ENCODE data around the gene SPATA12. TPM values are rescaled to one million over a fixed set of nuclear protein-coding genes. Genes with fewer than 3 reads are reported as not detected.

The SPATA12 gene
- total RNA-seq, 1 donor from 2014 or later = not detected

- no peaks in the 10 kb centered on the region for H3K36me3 ChIP-seq (ENCODE audit: control insufficient read depth in 3 of 3, insufficient read depth in 3 of 3, low read length in 3 of 3)
- peaks cover 0 to 11% (median 0%) of the 10 kb centered on the region in 3 donors for H3K4me1 ChIP-seq (ENCODE audit: control insufficient read depth in 3 of 3, insufficient read depth in 3 of 3, low read length in 3 of 3)
- H3K9ac ChIP-seq (ENCODE audit: low read depth in 1 of 3, low read length in 3 of 3) = no peak overlapping the region
- H3K27me3 ChIP-seq (ENCODE audit: control insufficient read depth in 3 of 3, insufficient read depth in 3 of 3, low read length in 3 of 3) = peaks cover 0 to 4% (median 0%) of the 10 kb centered on the region in 3 donors
- H3K27ac ChIP-seq (ENCODE audit: low read depth, low read length) = peak overlapping the region; percentile 40
- H3K9me3 ChIP-seq (ENCODE audit: control insufficient read depth in 3 of 3, low read length in 3 of 3) = no peaks in the 10 kb centered on the region
- H3K4me3 ChIP-seq (ENCODE audit: low read length in 3 of 3) = peak overlapping the region in 1 of 3 donors; percentile 27
These were observed 12.3 kb upstream of the SPATA12 start for GRCh38 chr3:57048052-57048671.

GRCh38 chr3:57048728-57049127 is 11.7 kb upstream of the SPATA12 start:
- no peaks in the 10 kb centered on the region for H3K36me3 ChIP-seq (ENCODE audit: control insufficient read depth in 3 of 3, insufficient read depth in 3 of 3, low read length in 3 of 3)
- no peaks in the 10 kb centered on the region for H3K9me3 ChIP-seq (ENCODE audit: control insufficient read depth in 3 of 3, low read length in 3 of 3)
- peaks cover 0 to 11% (median 0%) of the 10 kb centered on the region in 3 donors for H3K4me1 ChIP-seq (ENCODE audit: control insufficient read depth in 3 of 3, insufficient read depth in 3 of 3, low read length in 3 of 3)
- H3K27me3 ChIP-seq (ENCODE audit: control insufficient read depth in 3 of 3, insufficient read depth in 3 of 3, low read length in 3 of 3) = peaks cover 0 to 4% (median 0%) of the 10 kb centered on the region in 3 donors
- H3K9ac ChIP-seq (ENCODE audit: low read depth in 1 of 3, low read length in 3 of 3) = no peak overlapping the region
- no peak overlapping the region for H3K4me3 ChIP-seq (ENCODE audit: low read length in 3 of 3)
- peak overlapping the region; percentile 40 for H3K27ac ChIP-seq (ENCODE audit: low read depth, low read length)

DNA sequence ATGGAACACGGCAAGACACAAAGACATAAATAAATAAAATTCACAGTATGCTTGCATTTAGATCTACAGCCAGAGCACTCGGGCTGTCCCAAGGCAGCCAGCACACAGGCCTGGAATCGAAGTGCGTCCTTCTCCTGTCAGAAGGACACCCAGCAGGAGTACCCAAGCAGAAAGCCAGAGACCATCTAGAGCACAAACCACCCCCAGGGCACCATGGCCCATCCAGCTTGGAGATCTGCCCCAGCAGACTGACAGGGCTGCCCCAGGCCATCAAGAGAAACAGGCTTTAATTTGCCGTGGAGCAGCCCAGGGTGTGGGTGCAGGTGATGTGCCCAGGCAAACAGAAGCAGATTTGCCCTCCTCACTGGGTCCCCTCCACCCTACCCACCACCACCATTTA is 7.8 kb upstream of the SPATA12 start:
- Histone ChIP-seq H3K36me3 (ENCODE audit: control insufficient read depth in 3 of 3, insufficient read depth in 3 of 3, low read length in 3 of 3) (no peaks in the 10 kb centered on the region), H3K9ac (ENCODE audit: low read depth in 1 of 3, low read length in 3 of 3) (no peak overlapping the region), H3K27ac (ENCODE audit: low read depth, low read length) (no peak overlapping the region), H3K4me1 (ENCODE audit: control insufficient read depth in 3 of 3, insufficient read depth in 3 of 3, low read length in 3 of 3) (peaks cover 0 to 10% (median 0%) of the 10 kb centered on the region in 3 donors), H3K9me3 (ENCODE audit: control insufficient read depth in 3 of 3, low read length in 3 of 3) (no peaks in the 10 kb centered on the region), H3K27me3 (ENCODE audit: control insufficient read depth in 3 of 3, insufficient read depth in 3 of 3, low read length in 3 of 3) (peaks cover 0 to 4% (median 0%) of the 10 kb centered on the region in 3 donors), H3K4me3 (ENCODE audit: low read length in 3 of 3) (no peak overlapping the region)

GRCh38 chr3:57053122-57053521 is 7.3 kb upstream of the SPATA12 start:
- Histone ChIP-seq H3K9ac (ENCODE audit: low read depth in 1 of 3, low read length in 3 of 3) (no peak overlapping the region), H3K9me3 (ENCODE audit: control insufficient read depth in 3 of 3, low read length in 3 of 3) (no peaks in the 10 kb centered on the region), H3K27me3 (ENCODE audit: control insufficient read depth in 3 of 3, insufficient read depth in 3 of 3, low read length in 3 of 3) (peaks cover 0 to 4% (median 0%) of the 10 kb centered on the region in 3 donors), H3K36me3 (ENCODE audit: control insufficient read depth in 3 of 3, insufficient read depth in 3 of 3, low read length in 3 of 3) (no peaks in the 10 kb centered on the region), H3K4me3 (ENCODE audit: low read length in 3 of 3) (no peak overlapping the region), H3K27ac (ENCODE audit: low read depth, low read length) (no peak overlapping the region), H3K4me1 (ENCODE audit: control insufficient read depth in 3 of 3, insufficient read depth in 3 of 3, low read length in 3 of 3) (peaks cover 0 to 7% (median 0%) of the 10 kb centered on the region in 3 donors)

- Histone ChIP-seq H3K27ac (ENCODE audit: low read depth, low read length) (no peak overlapping the region), H3K9ac (ENCODE audit: low read depth in 1 of 3, low read length in 3 of 3) (no peak overlapping the region), H3K4me1 (ENCODE audit: control insufficient read depth in 3 of 3, insufficient read depth in 3 of 3, low read length in 3 of 3) (peaks cover 0 to 5% (median 4%) of the 10 kb centered on the region in 3 donors), H3K9me3 (ENCODE audit: control insufficient read depth in 3 of 3, low read length in 3 of 3) (no peaks in the 10 kb centered on the region), H3K4me3 (ENCODE audit: low read length in 3 of 3) (no peak overlapping the region), H3K36me3 (ENCODE audit: control insufficient read depth in 3 of 3, insufficient read depth in 3 of 3, low read length in 3 of 3) (no peaks in the 10 kb centered on the region), H3K27me3 (ENCODE audit: control insufficient read depth in 3 of 3, insufficient read depth in 3 of 3, low read length in 3 of 3) (no peaks in the 10 kb centered on the region)
These were observed 3.1 kb upstream of the SPATA12 start for GRCh38 chr3:57057351-57057750.

- no peak overlapping the region for H3K9ac ChIP-seq (ENCODE audit: low read depth in 1 of 3, low read length in 3 of 3)
- H3K36me3 ChIP-seq (ENCODE audit: control insufficient read depth in 3 of 3, insufficient read depth in 3 of 3, low read length in 3 of 3) = no peaks in the 10 kb centered on the region
- no peak overlapping the region for H3K27ac ChIP-seq (ENCODE audit: low read depth, low read length)
- H3K4me1 ChIP-seq (ENCODE audit: control insufficient read depth in 3 of 3, insufficient read depth in 3 of 3, low read length in 3 of 3) = peaks cover 2 to 12% (median 12%) of the 10 kb centered on the region in 3 donors
- no peaks in the 10 kb centered on the region for H3K9me3 ChIP-seq (ENCODE audit: control insufficient read depth in 3 of 3, low read length in 3 of 3)
- no peaks in the 10 kb centered on the region for H3K27me3 ChIP-seq (ENCODE audit: control insufficient read depth in 3 of 3, insufficient read depth in 3 of 3, low read length in 3 of 3)
- H3K4me3 ChIP-seq (ENCODE audit: low read length in 3 of 3) = no peak overlapping the region
These were observed 1.1 kb upstream of the SPATA12 start for GRCh38 chr3:57059411-57059810.

DNA sequence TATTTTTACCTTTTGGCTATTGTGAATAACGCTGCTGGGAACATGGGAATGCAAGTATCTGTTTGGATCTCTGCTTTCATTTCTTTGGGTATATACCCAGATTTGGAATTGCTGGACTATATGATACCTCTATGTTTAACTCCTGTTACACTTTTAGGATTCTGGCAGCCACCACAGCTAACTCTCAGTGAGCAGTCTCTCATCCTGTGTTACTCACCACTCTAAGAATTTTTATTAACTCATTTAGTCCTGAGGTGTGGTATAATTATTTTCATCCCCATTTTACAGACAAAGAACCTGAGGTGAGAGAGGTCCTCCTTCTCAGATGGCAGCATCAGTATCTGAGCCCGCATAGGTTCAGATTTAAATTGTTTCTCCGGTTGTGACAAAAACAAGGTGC is 1.1 kb downstream of the SPATA12 start:
- H3K4me3 ChIP-seq (ENCODE audit: low read length in 3 of 3) = no peak overlapping the region
- no peaks in the 10 kb centered on the region for H3K36me3 ChIP-seq (ENCODE audit: control insufficient read depth in 3 of 3, insufficient read depth in 3 of 3, low read length in 3 of 3)
- peaks cover 2 to 12% (median 12%) of the 10 kb centered on the region in 3 donors for H3K4me1 ChIP-seq (ENCODE audit: control insufficient read depth in 3 of 3, insufficient read depth in 3 of 3, low read length in 3 of 3)
- H3K9me3 ChIP-seq (ENCODE audit: control insufficient read depth in 3 of 3, low read length in 3 of 3) = no peaks in the 10 kb centered on the region
- no peak overlapping the region for H3K9ac ChIP-seq (ENCODE audit: low read depth in 1 of 3, low read length in 3 of 3)
- peak overlapping the region; percentile 40 for H3K27ac ChIP-seq (ENCODE audit: low read depth, low read length)
- no peaks in the 10 kb centered on the region for H3K27me3 ChIP-seq (ENCODE audit: control insufficient read depth in 3 of 3, insufficient read depth in 3 of 3, low read length in 3 of 3)

- peaks cover 2 to 12% (median 12%) of the 10 kb centered on the region in 3 donors for H3K4me1 ChIP-seq (ENCODE audit: control insufficient read depth in 3 of 3, insufficient read depth in 3 of 3, low read length in 3 of 3)
- H3K4me3 ChIP-seq (ENCODE audit: low read length in 3 of 3) = no peak overlapping the region
- H3K27ac ChIP-seq (ENCODE audit: low read depth, low read length) = peak overlapping the region; percentile 40
- H3K9ac ChIP-seq (ENCODE audit: low read depth in 1 of 3, low read length in 3 of 3) = no peak overlapping the region
- H3K9me3 ChIP-seq (ENCODE audit: control insufficient read depth in 3 of 3, low read length in 3 of 3) = no peaks in the 10 kb centered on the region
- no peaks in the 10 kb centered on the region for H3K36me3 ChIP-seq (ENCODE audit: control insufficient read depth in 3 of 3, insufficient read depth in 3 of 3, low read length in 3 of 3)
- H3K27me3 ChIP-seq (ENCODE audit: control insufficient read depth in 3 of 3, insufficient read depth in 3 of 3, low read length in 3 of 3) = no peaks in the 10 kb centered on the region
These were observed 1.7 kb downstream of the SPATA12 start for GRCh38 chr3:57062101-57062631.

GRCh38 chr3:57063032-57063431 is 2.6 kb downstream of the SPATA12 start:
- H3K9ac ChIP-seq (ENCODE audit: low read depth in 1 of 3, low read length in 3 of 3) = no peak overlapping the region
- no peaks in the 10 kb centered on the region for H3K36me3 ChIP-seq (ENCODE audit: control insufficient read depth in 3 of 3, insufficient read depth in 3 of 3, low read length in 3 of 3)
- peaks cover 4 to 14% (median 13%) of the 10 kb centered on the region in 3 donors for H3K4me1 ChIP-seq (ENCODE audit: control insufficient read depth in 3 of 3, insufficient read depth in 3 of 3, low read length in 3 of 3)
- H3K9me3 ChIP-seq (ENCODE audit: control insufficient read depth in 3 of 3, low read length in 3 of 3) = no peaks in the 10 kb centered on the region
- no peak overlapping the region for H3K4me3 ChIP-seq (ENCODE audit: low read length in 3 of 3)
- H3K27me3 ChIP-seq (ENCODE audit: control insufficient read depth in 3 of 3, insufficient read depth in 3 of 3, low read length in 3 of 3) = no peaks in the 10 kb centered on the region
- no peak overlapping the region for H3K27ac ChIP-seq (ENCODE audit: low read depth, low read length)

- no peaks in the 10 kb centered on the region for H3K9me3 ChIP-seq (ENCODE audit: control insufficient read depth in 3 of 3, low read length in 3 of 3)
- no peaks in the 10 kb centered on the region for H3K36me3 ChIP-seq (ENCODE audit: control insufficient read depth in 3 of 3, insufficient read depth in 3 of 3, low read length in 3 of 3)
- H3K9ac ChIP-seq (ENCODE audit: low read depth in 1 of 3, low read length in 3 of 3) = no peak overlapping the region
- no peaks in the 10 kb centered on the region for H3K27me3 ChIP-seq (ENCODE audit: control insufficient read depth in 3 of 3, insufficient read depth in 3 of 3, low read length in 3 of 3)
- no peak overlapping the region for H3K27ac ChIP-seq (ENCODE audit: low read depth, low read length)
- H3K4me1 ChIP-seq (ENCODE audit: control insufficient read depth in 3 of 3, insufficient read depth in 3 of 3, low read length in 3 of 3) = peaks cover 5 to 22% (median 19%) of the 10 kb centered on the region in 3 donors
- H3K4me3 ChIP-seq (ENCODE audit: low read length in 3 of 3) = no peak overlapping the region
These were observed 3.5 kb downstream of the SPATA12 start for GRCh38 chr3:57064001-57064400.

All from skeletal muscle tissue (tissue), 4 donors.